Tibial nerve (tissue), 3 donors: ENCODE data around the gene CALHM3.

Source experiments
- CTCF ChIP-seq, 5 experiments: fragments of 200-600 bp in 3 of 5; fragments of 450-650 bp in 2 of 5; sonication (generic) in 3 of 5; IDR thresholded peaks; one replicate each; pipeline ENCODE4 v1.5.1; 2016 to 2019; ENCODE audit warnings: antibody characterized with exemption in 5 of 5, mild to moderate bottlenecking in 3 of 5, moderate library complexity in 2 of 5
- POLR2A ChIP-seq, 2 donors: fragments of 450-650 bp; IDR thresholded peaks; one replicate each; pipeline ENCODE4 v1.6.1; 2017; ENCODE audit warnings: antibody characterized with exemption in 2 of 2, mild to moderate bottlenecking in 2 of 2, moderate library complexity in 2 of 2

GRCh38 chr10:103528549-103528948, 49.5 kb upstream of the CALHM3 start:
- TF ChIP-seq POLR2A (IDR thresholded peaks at IDR 0.05), result no peak
- TF ChIP-seq CTCF (IDR thresholded peaks at IDR 0.05), result no peak
